ENCODE data around the gene SASS6.
"Not testable (repeated sequence)": the region's sequence is repeated elsewhere in the genome, so short reads cannot be mapped to it uniquely, and the experiment has no call there.

Gene SASS6

GRCh38 chr1:100107696-100108095 lies 25.0 kb downstream of the SASS6 start:
- no peak for DNase-seq

- DNase-seq = no peak
Measured at GRCh38 chr1:100101564-100101963, 31.2 kb downstream of the SASS6 start.

- DNase-seq = peak; percentile 41
Measured at GRCh38 chr1:100100202-100100601, 32.5 kb downstream of the SASS6 start.

- no peak for DNase-seq
Measured at GRCh38 chr1:100090471-100090870, 42.3 kb downstream of the SASS6 start.

- DNase-seq = no peak
Measured at GRCh38 chr1:100089082-100089481, 43.6 kb downstream of the SASS6 start.

GRCh38 chr1:100087396-100087795 lies 45.3 kb downstream of the SASS6 start:
- no peak for DNase-seq

GRCh38 chr1:100080331-100080730 lies 52.4 kb downstream of the SASS6 start:
- no peak for DNase-seq

- DNase-seq = no peak
Measured at GRCh38 chr1:100077531-100077930, 55.2 kb downstream of the SASS6 start.

GRCh38 chr1:100076744-100077143 lies 56.0 kb downstream of the SASS6 start:
- DNase-seq = no peak

GRCh38 chr1:100076319-100076718 lies 56.4 kb downstream of the SASS6 start:
- DNase-seq = no peak

- DNase-seq = no peak
Measured at GRCh38 chr1:100075773-100076172, 57.0 kb downstream of the SASS6 start.

GRCh38 chr1:100074604-100075395 lies 57.9 kb downstream of the SASS6 start:
- DNase-seq = no peak

- no peak for DNase-seq
Measured at GRCh38 chr1:100073531-100073930, 59.2 kb downstream of the SASS6 start.

GRCh38 chr1:100070201-100070939 lies 62.4 kb downstream of the SASS6 start:
- no peak for DNase-seq

GRCh38 chr1:100065969-100066227 lies 66.8 kb downstream of the SASS6 start:
- DNase-seq = no peak

GRCh38 chr1:100065183-100065968 lies 67.4 kb downstream of the SASS6 start:
- no peak for DNase-seq

GRCh38 chr1:100061681-100062080 lies 71.0 kb downstream of the SASS6 start:
- DNase-seq = peak; percentile 48

GRCh38 chr1:100053727-100054126 lies 79.0 kb downstream of the SASS6 start:
- no peak for DNase-seq

GRCh38 chr1:100053119-100053518 lies 79.6 kb downstream of the SASS6 start:
- no peak for DNase-seq

GRCh38 chr1:100051893-100052292 lies 80.8 kb downstream of the SASS6 start:
- no peak for DNase-seq

GRCh38 chr1:100051401-100051800 lies 81.3 kb downstream of the SASS6 start:
- DNase-seq = no peak

GRCh38 chr1:100050139-100050538 lies 82.6 kb downstream of the SASS6 start:
- no peak for DNase-seq

- not testable (repeated sequence) for DNase-seq
Measured at GRCh38 chr1:100047235-100047708, 85.5 kb downstream of the SASS6 start.

GRCh38 chr1:100045206-100045605 lies 87.5 kb downstream of the SASS6 start:
- no peak for DNase-seq

Measured in hematopoietic multipotent progenitor cell treated with erythropoietin and hydrocortisone succinate and interleukin-3 and kit ligand, for 8 days (in vitro differentiated cells).